Panc1 (cell line): ENCODE data around the gene ECD.

Source experiments
- TF ChIP-seq, protein P1 (sequence below): fragments of 450-650 bp; IDR thresholded peaks from 2 replicates; pipeline ENCODE4 v1.5.1; 2017; ENCODE audit warnings: mild to moderate bottlenecking
- TF ChIP-seq, protein P2 (sequence below), 2 experiments: IDR thresholded peaks; 2 replicates each; pipeline ENCODE4 v1.6.1; 2011 to 2012; ENCODE audit warnings: low read depth in 2 of 2, control low read depth in 1 of 2, low read length in 1 of 2, mild to moderate bottlenecking in 1 of 2, moderate library complexity in 1 of 2; ENCODE audit not compliant: insufficient read depth in 1 of 2

DNA sequence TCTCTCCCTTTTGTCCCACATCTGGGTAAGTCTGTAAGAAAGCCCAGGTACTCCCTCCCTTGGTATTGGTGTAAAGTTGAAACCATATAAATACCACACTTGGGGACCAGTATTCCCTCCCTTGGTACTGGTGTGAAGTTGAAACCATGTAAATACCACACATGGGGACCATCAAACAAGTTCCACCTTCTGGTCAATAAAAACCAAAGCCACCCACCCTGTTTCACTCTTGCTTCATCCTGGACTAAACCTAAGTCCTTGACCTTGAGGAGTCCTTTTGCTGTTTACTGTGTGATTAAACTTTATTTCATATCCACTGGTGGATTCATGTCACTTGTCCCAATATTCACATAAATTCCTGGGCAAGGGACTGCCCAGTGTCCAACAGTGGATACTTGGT lies 79.5 kb downstream of the ECD start:
- TF ChIP-seq, protein P1, sequence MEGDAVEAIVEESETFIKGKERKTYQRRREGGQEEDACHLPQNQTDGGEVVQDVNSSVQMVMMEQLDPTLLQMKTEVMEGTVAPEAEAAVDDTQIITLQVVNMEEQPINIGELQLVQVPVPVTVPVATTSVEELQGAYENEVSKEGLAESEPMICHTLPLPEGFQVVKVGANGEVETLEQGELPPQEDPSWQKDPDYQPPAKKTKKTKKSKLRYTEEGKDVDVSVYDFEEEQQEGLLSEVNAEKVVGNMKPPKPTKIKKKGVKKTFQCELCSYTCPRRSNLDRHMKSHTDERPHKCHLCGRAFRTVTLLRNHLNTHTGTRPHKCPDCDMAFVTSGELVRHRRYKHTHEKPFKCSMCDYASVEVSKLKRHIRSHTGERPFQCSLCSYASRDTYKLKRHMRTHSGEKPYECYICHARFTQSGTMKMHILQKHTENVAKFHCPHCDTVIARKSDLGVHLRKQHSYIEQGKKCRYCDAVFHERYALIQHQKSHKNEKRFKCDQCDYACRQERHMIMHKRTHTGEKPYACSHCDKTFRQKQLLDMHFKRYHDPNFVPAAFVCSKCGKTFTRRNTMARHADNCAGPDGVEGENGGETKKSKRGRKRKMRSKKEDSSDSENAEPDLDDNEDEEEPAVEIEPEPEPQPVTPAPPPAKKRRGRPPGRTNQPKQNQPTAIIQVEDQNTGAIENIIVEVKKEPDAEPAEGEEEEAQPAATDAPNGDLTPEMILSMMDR, result no peak
- TF ChIP-seq, protein P2, sequence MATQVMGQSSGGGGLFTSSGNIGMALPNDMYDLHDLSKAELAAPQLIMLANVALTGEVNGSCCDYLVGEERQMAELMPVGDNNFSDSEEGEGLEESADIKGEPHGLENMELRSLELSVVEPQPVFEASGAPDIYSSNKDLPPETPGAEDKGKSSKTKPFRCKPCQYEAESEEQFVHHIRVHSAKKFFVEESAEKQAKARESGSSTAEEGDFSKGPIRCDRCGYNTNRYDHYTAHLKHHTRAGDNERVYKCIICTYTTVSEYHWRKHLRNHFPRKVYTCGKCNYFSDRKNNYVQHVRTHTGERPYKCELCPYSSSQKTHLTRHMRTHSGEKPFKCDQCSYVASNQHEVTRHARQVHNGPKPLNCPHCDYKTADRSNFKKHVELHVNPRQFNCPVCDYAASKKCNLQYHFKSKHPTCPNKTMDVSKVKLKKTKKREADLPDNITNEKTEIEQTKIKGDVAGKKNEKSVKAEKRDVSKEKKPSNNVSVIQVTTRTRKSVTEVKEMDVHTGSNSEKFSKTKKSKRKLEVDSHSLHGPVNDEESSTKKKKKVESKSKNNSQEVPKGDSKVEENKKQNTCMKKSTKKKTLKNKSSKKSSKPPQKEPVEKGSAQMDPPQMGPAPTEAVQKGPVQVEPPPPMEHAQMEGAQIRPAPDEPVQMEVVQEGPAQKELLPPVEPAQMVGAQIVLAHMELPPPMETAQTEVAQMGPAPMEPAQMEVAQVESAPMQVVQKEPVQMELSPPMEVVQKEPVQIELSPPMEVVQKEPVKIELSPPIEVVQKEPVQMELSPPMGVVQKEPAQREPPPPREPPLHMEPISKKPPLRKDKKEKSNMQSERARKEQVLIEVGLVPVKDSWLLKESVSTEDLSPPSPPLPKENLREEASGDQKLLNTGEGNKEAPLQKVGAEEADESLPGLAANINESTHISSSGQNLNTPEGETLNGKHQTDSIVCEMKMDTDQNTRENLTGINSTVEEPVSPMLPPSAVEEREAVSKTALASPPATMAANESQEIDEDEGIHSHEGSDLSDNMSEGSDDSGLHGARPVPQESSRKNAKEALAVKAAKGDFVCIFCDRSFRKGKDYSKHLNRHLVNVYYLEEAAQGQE (IDR thresholded peaks at IDR 0.05; ENCODE audit: insufficient read depth in 1 of 2, low read depth in 2 of 2, low read length in 1 of 2), result no peak
